Measurements from ENCODE around the gene RIPOR2. TPM values are rescaled to one million over a fixed set of nuclear protein-coding genes. Genes with fewer than 3 reads are reported as not detected.

The RIPOR2 gene
- total RNA-seq, 4 donors from 2014 or later, result 5.2 to 34.0 (median 21.2) TPM

- Histone ChIP-seq H3K36me3 (peaks cover 0 to 10% of the 10 kb centered on the region in 2 donors), H3K27ac (no peak overlapping the region), H3K4me1 (peaks cover 8 to 10% of the 10 kb centered on the region in 2 donors), H3K4me3 (no peak overlapping the region), H3K9me3 (no peaks in the 10 kb centered on the region), H3K27me3 (no peaks in the 10 kb centered on the region)
- intact Hi-C loops (cut with DNase I; ENCODE audit: low total_unique reads) (no loop called here), in situ Hi-C loops (cut with MboI; ENCODE audit: low sequenced_read_pairs in 4 of 4) (loop anchor here in 1 of 4 donors (10.0 kb wide), 1 partner anchor 146 kb away; no protein-coding TSS in a partner anchor)
- TF ChIP-seq POLR2A (IDR thresholded peaks at IDR 0.05) (no peak), CTCF (IDR thresholded peaks at IDR 0.05 in 4 of 5, conservative IDR thresholded peaks at IDR 0.05 in 1 of 5) (no peak)
- no peak for ATAC-seq
- no peak for DNase-seq
Observed at GRCh38 chr6:24868765-24869164, 67.0 kb downstream of the RIPOR2 start.

GRCh38 chr6:24867104-24867703 is 68.6 kb downstream of the RIPOR2 start:
- in situ Hi-C loops (cut with MboI; ENCODE audit: low sequenced_read_pairs in 4 of 4), result loop anchor here in 1 of 4 donors (10.0 kb wide), 1 partner anchor 148 kb away; no protein-coding TSS in a partner anchor
- ATAC-seq, result no peak

GRCh38 chr6:24865161-24865560 is 70.6 kb downstream of the RIPOR2 start:
- in situ Hi-C loops (cut with MboI; ENCODE audit: low sequenced_read_pairs in 4 of 4), result loop anchor here in 1 of 4 donors (10.0 kb wide), 1 partner anchor 150 kb away; no protein-coding TSS in a partner anchor
- TF ChIP-seq POLR2A (IDR thresholded peaks at IDR 0.05) (no peak), CTCF (IDR thresholded peaks at IDR 0.05 in 4 of 5, conservative IDR thresholded peaks at IDR 0.05 in 1 of 5) (no peak)
- no peak for DNase-seq
- ATAC-seq, result peak in 1 of 2 donors; percentile 65
- Histone ChIP-seq H3K36me3 (peaks cover 0 to 23% of the 10 kb centered on the region in 2 donors), H3K4me3 (no peak overlapping the region), H3K4me1 (peaks cover 8 to 10% of the 10 kb centered on the region in 2 donors), H3K9me3 (no peaks in the 10 kb centered on the region), H3K27ac (peak overlapping the region in 3 of 4 donors; percentile 11 to 22 (median 16)), H3K27me3 (no peaks in the 10 kb centered on the region)
- intact Hi-C loops (cut with DNase I; ENCODE audit: low total_unique reads), result no loop called here

More at GRCh38 chr6:24867104-24867703, 68.6 kb downstream of the RIPOR2 start:
- TF ChIP-seq POLR2A (IDR thresholded peaks at IDR 0.05) (no peak), CTCF (IDR thresholded peaks at IDR 0.05 in 4 of 5, conservative IDR thresholded peaks at IDR 0.05 in 1 of 5) (no peak)
- DNase-seq, result no peak
- intact Hi-C loops (cut with DNase I; ENCODE audit: low total_unique reads), result no loop called here
- Histone ChIP-seq H3K4me3 (no peak overlapping the region), H3K27ac (no peak overlapping the region), H3K9me3 (no peaks in the 10 kb centered on the region), H3K4me1 (peaks cover 8 to 10% of the 10 kb centered on the region in 2 donors), H3K36me3 (peaks cover 0 to 2% of the 10 kb centered on the region in 2 donors), H3K27me3 (no peaks in the 10 kb centered on the region)

GRCh38 chr6:24864343-24864742 is 71.4 kb downstream of the RIPOR2 start:
- peak in 1 of 2 donors; percentile 44 for ATAC-seq
- no peak overlapping the region for H3K27ac ChIP-seq
- no peaks in the 10 kb centered on the region for H3K9me3 ChIP-seq
- intact Hi-C loops (cut with DNase I; ENCODE audit: low total_unique reads), result no loop called here
- TF ChIP-seq CTCF (IDR thresholded peaks at IDR 0.05 in 4 of 5, conservative IDR thresholded peaks at IDR 0.05 in 1 of 5) (no peak), POLR2A (IDR thresholded peaks at IDR 0.05) (no peak)
- no peak for DNase-seq
- H3K27me3 ChIP-seq, result no peaks in the 10 kb centered on the region
- H3K4me1 ChIP-seq, result peaks cover 8 to 10% of the 10 kb centered on the region in 2 donors
- peaks cover 0 to 27% of the 10 kb centered on the region in 2 donors for H3K36me3 ChIP-seq
- in situ Hi-C loops (cut with MboI; ENCODE audit: low sequenced_read_pairs in 4 of 4), result loop anchor here in 2 of 4 donors (5.0 to 10.0 kb wide), 2 partner anchors 150 to 203 kb away; no protein-coding TSS in a partner anchor
- no peak overlapping the region for H3K4me3 ChIP-seq
